Lung (tissue), 12 donors: Measurements from ENCODE around the gene USF2. TPM values are rescaled to one million over a fixed set of nuclear protein-coding genes. Genes with fewer than 3 reads are reported as not detected.

Experiments
- ATAC-seq: fragments of 200-7000 bp; cut with Tn5 transposase; one replicate; pipeline ENCODE4 v1.9.1; 2020; ENCODE audit warnings: moderate number of reproducible peaks; ENCODE audit not compliant: insufficient read depth, low FRiP score
- DNase-seq, 3 donors: peaks; one replicate each; pipeline ENCODE4 v3.0.0-alpha.2; 2013 to 2017
- H3K27ac ChIP-seq, 2 donors: one replicate each; pipeline ENCODE4 v1.5.1; 2013; ENCODE audit warnings: mild to moderate bottlenecking in 2 of 2, moderate library complexity in 2 of 2, control low read depth in 1 of 2, inconsistent platforms in 1 of 2, low read depth in 1 of 2, low read length in 1 of 2
- H3K27me3 ChIP-seq, 3 donors: one replicate each; pipeline ENCODE4 v1.5.1; 2013; ENCODE audit warnings: low read length in 2 of 3; ENCODE audit not compliant: control insufficient read depth in 3 of 3, insufficient read depth in 3 of 3
- H3K36me3 ChIP-seq, 4 donors: one replicate each; pipeline ENCODE4 v1.5.1; 2013; ENCODE audit warnings: low read length in 4 of 4, mild to moderate bottlenecking in 1 of 4, moderate library complexity in 1 of 4; ENCODE audit not compliant: control insufficient read depth in 4 of 4, insufficient read depth in 4 of 4
- H3K4me1 ChIP-seq, 5 donors: one replicate each; pipeline ENCODE4 v1.5.1; 2013; ENCODE audit warnings: low read length in 5 of 5, mild to moderate bottlenecking in 2 of 5, moderate library complexity in 1 of 5; ENCODE audit not compliant: control insufficient read depth in 5 of 5, insufficient read depth in 5 of 5
- H3K4me3 ChIP-seq: one replicate; pipeline ENCODE4 v1.5.1; 2013; ENCODE audit warnings: mild to moderate bottlenecking, control low read depth, moderate library complexity
- H3K9ac ChIP-seq, 2 donors: one replicate each; pipeline ENCODE4 v1.5.1; 2013; ENCODE audit warnings: low read length in 2 of 2, control low read depth in 1 of 2; ENCODE audit not compliant: insufficient read depth in 1 of 2
- H3K9me3 ChIP-seq, 4 donors: one replicate each; pipeline ENCODE4 v1.5.1; 2013; ENCODE audit warnings: low read length in 3 of 4, mild to moderate bottlenecking in 1 of 4, moderate library complexity in 1 of 4; ENCODE audit not compliant: control insufficient read depth in 4 of 4, insufficient read depth in 3 of 4
- WGBS, 2 donors: extraction: QIAGEN DNeasy Blood & Tissue Kit; methylation state at CpG; one replicate each; pipeline ENCODE4 v1.1.7; 2013; 5-methylcytosine and 5-hydroxymethylcytosine counted together
- polyA plus RNA-seq, 2 donors: library from polyadenylated mRNA; stranded (reverse); fragments of 200-250 nt; gene quantifications; one replicate each; pipeline ENCODE4 v1.2.1, GENCODE V29; 2013
- total RNA-seq, 2 donors: library from RNA; depleted of rRNA in 1 of 2; stranded (reverse); fragments of >200 nt in 1 of 2; gene quantifications; one replicate each; pipeline ENCODE4 v1.2.1, GENCODE V29; 2014 to 2021
- TF ChIP-seq, protein P1 (sequence below): IDR thresholded peaks from 2 replicates; pipeline ENCODE4 v1.5.1; 2012; ENCODE audit warnings: mild to moderate bottlenecking; ENCODE audit errors: control extremely low read depth, extremely low read depth
- donor health status: control.
- donor health status: control.
- donor health status: Bipolar disorder and iron deficiency.
- donor health status: healthy.
- donor health status: DM: yes; HTN: yes; CAD: no.

The USF2 gene
- total and polyA plus RNA-seq, 4 donors = 74.9 to 163 (median 133) TPM

GRCh38 chr19:35305181-35305580 is 36.4 kb downstream of the USF2 start:
- Histone ChIP-seq H3K4me3 (no peak overlapping the region), H3K9me3 (peaks cover 0 to 1% (median 0%) of the 10 kb centered on the region in 4 donors), H3K9ac (no peak overlapping the region), H3K4me1 (peaks cover 0 to 35% (median 21%) of the 10 kb centered on the region in 5 donors), H3K27me3 (no peaks in the 10 kb centered on the region), H3K36me3 (no peaks in the 10 kb centered on the region), H3K27ac (no peak overlapping the region)
- TF ChIP-seq, protein P1, sequence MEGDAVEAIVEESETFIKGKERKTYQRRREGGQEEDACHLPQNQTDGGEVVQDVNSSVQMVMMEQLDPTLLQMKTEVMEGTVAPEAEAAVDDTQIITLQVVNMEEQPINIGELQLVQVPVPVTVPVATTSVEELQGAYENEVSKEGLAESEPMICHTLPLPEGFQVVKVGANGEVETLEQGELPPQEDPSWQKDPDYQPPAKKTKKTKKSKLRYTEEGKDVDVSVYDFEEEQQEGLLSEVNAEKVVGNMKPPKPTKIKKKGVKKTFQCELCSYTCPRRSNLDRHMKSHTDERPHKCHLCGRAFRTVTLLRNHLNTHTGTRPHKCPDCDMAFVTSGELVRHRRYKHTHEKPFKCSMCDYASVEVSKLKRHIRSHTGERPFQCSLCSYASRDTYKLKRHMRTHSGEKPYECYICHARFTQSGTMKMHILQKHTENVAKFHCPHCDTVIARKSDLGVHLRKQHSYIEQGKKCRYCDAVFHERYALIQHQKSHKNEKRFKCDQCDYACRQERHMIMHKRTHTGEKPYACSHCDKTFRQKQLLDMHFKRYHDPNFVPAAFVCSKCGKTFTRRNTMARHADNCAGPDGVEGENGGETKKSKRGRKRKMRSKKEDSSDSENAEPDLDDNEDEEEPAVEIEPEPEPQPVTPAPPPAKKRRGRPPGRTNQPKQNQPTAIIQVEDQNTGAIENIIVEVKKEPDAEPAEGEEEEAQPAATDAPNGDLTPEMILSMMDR = no peak
- DNase-seq (no peak), ATAC-seq (no peak)
- 46 to 64% methylated on average over 6 of the region's 6 CpGs for WGBS, 2 donors

- TF ChIP-seq, protein P1 = no peak
- Histone ChIP-seq H3K4me3 (no peak overlapping the region), H3K9ac (no peak overlapping the region), H3K9me3 (peaks cover 0 to 3% (median 0%) of the 10 kb centered on the region in 4 donors), H3K27me3 (no peaks in the 10 kb centered on the region), H3K27ac (no peak overlapping the region), H3K36me3 (no peaks in the 10 kb centered on the region), H3K4me1 (peaks cover 0 to 45% (median 25%) of the 10 kb centered on the region in 5 donors)
- no peak for DNase-seq
- 83 to 88% methylated on average over 20 of the region's 20 CpGs for WGBS, 2 donors
- no peak for ATAC-seq
Observed at GRCh38 chr19:35306473-35307246, 37.9 kb downstream of the USF2 start.

- H3K27ac ChIP-seq = no peak overlapping the region
- WGBS, 2 donors = 78 to 82% methylated on average over 10 of the region's 10 CpGs
- TF ChIP-seq, protein P1 = no peak
- H3K27me3 ChIP-seq = no peaks in the 10 kb centered on the region
- peaks cover 0 to 49% (median 25%) of the 10 kb centered on the region in 5 donors for H3K4me1 ChIP-seq
- H3K4me3 ChIP-seq = no peak overlapping the region
- H3K9ac ChIP-seq = no peak overlapping the region
- peaks cover 0 to 3% (median 0%) of the 10 kb centered on the region in 4 donors for H3K9me3 ChIP-seq
- H3K36me3 ChIP-seq = no peaks in the 10 kb centered on the region
- DNase-seq = peak; percentile 53 to 79 (median 75)
- no peak for ATAC-seq
Observed at GRCh38 chr19:35307931-35308330, 39.2 kb downstream of the USF2 start.
